HEK293 (cell line): ENCODE results near the gene SVOPL.

ENCODE experiments used
- CTCF ChIA-PET: fragments of 350-600 bp; formaldehyde crosslinking; extraction: SDS; loops from one replicate; lab custom pipeline; 2021; ENCODE audit warnings: antibody characterized with exemption; lab: Yijun Ruan, JAX
- POLR2A ChIA-PET: fragments of 300-600 bp; formaldehyde crosslinking; extraction: SDS; loops from one replicate; lab custom pipeline; 2020; ENCODE audit warnings: antibody characterized with exemption, inconsistent platforms; lab: Yijun Ruan, JAX
- H3K27ac ChIP-seq: fragments of 200-500 bp; sonication (Bioruptor generic); 2 replicates; pipeline ENCODE4 v1.5.1; 2014; ENCODE audit warnings: low read depth, low read length, control low read depth, inconsistent platforms; ENCODE audit errors: extremely low read depth
- H3K36me3 ChIP-seq, 2 experiments: fragments of 200-500 bp in 1 of 2; sonication (Bioruptor generic) in 1 of 2; 1 replicate in 1 of 2; 2 replicates in 1 of 2; pipeline ENCODE4 v1.5.1; 2014 to 2017; ENCODE audit warnings: inconsistent platforms in 2 of 2, low read length in 2 of 2; ENCODE audit not compliant: control insufficient read depth in 2 of 2, insufficient read depth in 1 of 2
- H3K4me1 ChIP-seq: fragments of 200-500 bp; sonication (Bioruptor generic); 2 replicates; pipeline ENCODE4 v1.5.1; 2014; ENCODE audit warnings: mild to moderate bottlenecking, low read length, inconsistent platforms; ENCODE audit not compliant: control insufficient read depth, insufficient read depth
- H3K4me3 ChIP-seq: 2 replicates; pipeline ENCODE4 v1.5.1; 2011; ENCODE audit warnings: low read depth, mild to moderate bottlenecking, control low read depth, low read length, moderate library complexity
- H3K9me3 ChIP-seq: fragments of 200-500 bp; sonication (Bioruptor generic); 2 replicates; pipeline ENCODE4 v1.5.1; 2014; ENCODE audit warnings: low read depth, low read length, inconsistent platforms; ENCODE audit not compliant: control insufficient read depth, insufficient read depth
- FEZF1 ChIP-seq: fragments of 450-650 bp; formaldehyde crosslinking; IDR thresholded peaks from 2 replicates; pipeline ENCODE4 v1.5.1; 2016; ENCODE audit warnings: missing biosample characterization, missing genetic modification characterization
- PBX3 ChIP-seq: sonication (generic); formaldehyde crosslinking; IDR thresholded peaks from 2 replicates; pipeline ENCODE4 v1.8.1; 2022; ENCODE audit warnings: mild to moderate bottlenecking, moderate library complexity, missing genetic modification reagents
- WT1 ChIP-seq: fragments of 450-650 bp; formaldehyde crosslinking; IDR thresholded peaks from 2 replicates; pipeline ENCODE4 v1.5.1; 2016; ENCODE audit warnings: missing biosample characterization, missing genetic modification characterization
- ZBTB11 ChIP-seq: fragments of 450-650 bp; formaldehyde crosslinking; conservative IDR thresholded peaks from 2 replicates; pipeline ENCODE4 v1.5.1; 2016; ENCODE audit warnings: low read depth, missing biosample characterization, missing genetic modification characterization
- ZNF112 ChIP-seq: fragments of 450-650 bp; formaldehyde crosslinking; IDR thresholded peaks from 2 replicates; pipeline ENCODE4 v1.5.0; 2017; ENCODE audit warnings: missing biosample characterization, missing genetic modification characterization
- ZNF132 ChIP-seq: fragments of 450-650 bp; formaldehyde crosslinking; IDR thresholded peaks from 2 replicates; pipeline ENCODE4 v1.5.1; 2017; ENCODE audit warnings: missing biosample characterization, missing genetic modification characterization, borderline replicate concordance
- ZNF148 ChIP-seq: fragments of 450-650 bp; formaldehyde crosslinking; IDR thresholded peaks from 2 replicates; pipeline ENCODE4 v1.5.0; 2017; ENCODE audit warnings: missing biosample characterization, missing genetic modification characterization, borderline replicate concordance
- ZNF169 ChIP-seq: fragments of 450-650 bp; formaldehyde crosslinking; IDR thresholded peaks from 2 replicates; pipeline ENCODE4 v1.5.1; 2016; ENCODE audit warnings: missing biosample characterization, missing genetic modification characterization
- ZNF2 ChIP-seq: fragments of 450-650 bp; formaldehyde crosslinking; IDR thresholded peaks from 2 replicates; pipeline ENCODE4 v1.5.1; 2016; ENCODE audit warnings: missing biosample characterization, missing genetic modification characterization
- ZNF24 ChIP-seq: fragments of 450-650 bp; formaldehyde crosslinking; IDR thresholded peaks from 2 replicates; pipeline ENCODE4 v1.5.1; 2016; ENCODE audit warnings: missing biosample characterization, missing genetic modification characterization
- ZNF248 ChIP-seq: fragments of 450-650 bp; formaldehyde crosslinking; IDR thresholded peaks from 2 replicates; pipeline ENCODE4 v1.5.1; 2017; ENCODE audit warnings: missing biosample characterization, missing genetic modification characterization
- ZNF266 ChIP-seq: fragments of 450-650 bp; formaldehyde crosslinking; IDR thresholded peaks from 2 replicates; pipeline ENCODE4 v1.5.1; 2016; ENCODE audit warnings: missing biosample characterization, missing genetic modification characterization, low read depth
- ZNF324 ChIP-seq: fragments of 450-650 bp; formaldehyde crosslinking; IDR thresholded peaks from 2 replicates; pipeline ENCODE4 v1.5.1; 2016; ENCODE audit warnings: missing biosample characterization, missing genetic modification characterization
- ZNF394 ChIP-seq: fragments of 450-650 bp; formaldehyde crosslinking; IDR thresholded peaks from 2 replicates; pipeline ENCODE4 v1.5.1; 2016; ENCODE audit warnings: missing biosample characterization, missing genetic modification characterization, mild to moderate bottlenecking, moderate library complexity, borderline replicate concordance
- ZNF398 ChIP-seq: fragments of 450-650 bp; formaldehyde crosslinking; IDR thresholded peaks from 2 replicates; pipeline ENCODE4 v1.5.1; 2017; ENCODE audit warnings: missing biosample characterization, missing genetic modification characterization
- ZNF433 ChIP-seq: fragments of 450-650 bp; formaldehyde crosslinking; IDR thresholded peaks from 2 replicates; pipeline ENCODE4 v1.5.1; 2016; ENCODE audit warnings: missing biosample characterization, missing genetic modification characterization, low read depth
- ZNF449 ChIP-seq: fragments of 450-650 bp; formaldehyde crosslinking; IDR thresholded peaks from 2 replicates; pipeline ENCODE4 v1.5.1; 2017; ENCODE audit warnings: missing biosample characterization, mild to moderate bottlenecking, missing genetic modification characterization, moderate library complexity
- ZNF529 ChIP-seq: fragments of 450-650 bp; formaldehyde crosslinking; IDR thresholded peaks from 2 replicates; pipeline ENCODE4 v1.5.1; 2017; ENCODE audit warnings: missing genetic modification characterization, missing biosample characterization; ENCODE audit not compliant: insufficient replicate concordance
- ZNF560 ChIP-seq: fragments of 450-650 bp; formaldehyde crosslinking; IDR thresholded peaks from 2 replicates; pipeline ENCODE4 v1.5.1; 2017; ENCODE audit warnings: missing biosample characterization, missing genetic modification characterization, borderline replicate concordance
- ZNF654 ChIP-seq: fragments of 450-650 bp; formaldehyde crosslinking; IDR thresholded peaks from 2 replicates; pipeline ENCODE4 v1.5.1; 2016; ENCODE audit warnings: low read depth, missing biosample characterization, missing genetic modification characterization
- ZSCAN23 ChIP-seq: fragments of 450-650 bp; formaldehyde crosslinking; IDR thresholded peaks from 2 replicates; pipeline ENCODE4 v1.5.1; 2016; ENCODE audit warnings: missing biosample characterization, missing genetic modification characterization

The SVOPL gene

GRCh38 chr7:138731733-138732132 lies 30.6 kb upstream of the SVOPL start (continued):
- TF ChIP-seq ZBTB11 (tag by site-specific recombination): peak; percentile 74
- TF ChIP-seq ZNF394 (tag by site-specific recombination): peak; percentile 92
- 0 out of 2 replicates have a peak, but pooled peaks have one; percentile 29 for TF ChIP-seq ZNF560

GRCh38 chr7:138729444-138729843 lies 28.3 kb upstream of the SVOPL start:
- H3K36me3 ChIP-seq: no peaks in the 10 kb centered on the region
- H3K9me3 ChIP-seq: no peaks in the 10 kb centered on the region
- ChIA-PET POLR2A (no interaction called here), CTCF (interaction anchor here (0.7 to 0.8 kb wide), 2 partner anchors 8 to 9 kb away, joined by 3 read pairs; no protein-coding TSS in a partner anchor)
- TF ChIP-seq ZNF148 (no peak), ZNF398 (tag by site-specific recombination) (no peak), PBX3 (CRISPR knock-in tag) (no peak), ZNF24 (no peak), ZNF433 (tag by site-specific recombination) (no peak), ZNF654 (no peak), ZNF324 (no peak), ZNF2 (tag by site-specific recombination) (no peak), ZNF169 (tag by site-specific recombination) (no peak), ZNF266 (tag by site-specific recombination) (no peak), ZNF248 (no peak), ZNF529 (no peak), ZNF112 (no peak), FEZF1 (tag by site-specific recombination) (no peak), ZNF132 (tag by site-specific recombination) (no peak), ZNF449 (no peak), WT1 (tag by site-specific recombination) (no peak), ZSCAN23 (no peak)
- no peaks in the 10 kb centered on the region for H3K4me1 ChIP-seq
- no peak overlapping the region for H3K27ac ChIP-seq
- no peak overlapping the region for H3K4me3 ChIP-seq
